Stimulated activated CD8-positive, alpha-beta memory T cell treated with anti-CD3 and anti-CD28 coated beads, Interleukin-12 subunit alpha, Interleukin-12 subunit beta, amount 100 ng/mL, for 24 hours (primary cell): ENCODE data around the gene FAM20C.
"Not testable (repeated sequence)": the region's sequence is repeated elsewhere in the genome, so short reads cannot be mapped to it uniquely, and the experiment has no call there.

Experiments used
- DNase-seq: peaks from one replicate; pipeline ENCODE4 v3.0.0-alpha.2; 2020; ENCODE audit errors: extremely low read depth

Gene FAM20C

DNA sequence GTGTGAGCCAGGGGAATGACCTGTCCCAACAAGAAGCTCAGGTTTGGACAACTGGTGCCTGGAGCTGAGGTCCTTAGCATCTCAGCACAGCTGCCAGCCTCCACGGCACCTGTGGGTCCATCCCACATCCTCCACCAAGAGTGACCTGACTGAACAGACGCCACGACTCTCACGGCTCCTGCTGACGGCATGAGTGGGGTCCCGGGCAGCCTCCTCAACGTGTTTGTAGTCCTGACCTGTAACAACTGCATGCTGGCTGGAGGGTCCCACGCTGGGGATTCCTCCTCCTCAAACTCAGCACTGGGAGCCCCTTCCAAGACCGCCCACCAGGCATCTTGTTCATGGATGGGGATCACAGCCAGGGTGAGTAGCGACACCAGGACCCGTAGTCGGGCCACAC is 36.2 kb downstream of the FAM20C start:
- no peak for DNase-seq

DNA sequence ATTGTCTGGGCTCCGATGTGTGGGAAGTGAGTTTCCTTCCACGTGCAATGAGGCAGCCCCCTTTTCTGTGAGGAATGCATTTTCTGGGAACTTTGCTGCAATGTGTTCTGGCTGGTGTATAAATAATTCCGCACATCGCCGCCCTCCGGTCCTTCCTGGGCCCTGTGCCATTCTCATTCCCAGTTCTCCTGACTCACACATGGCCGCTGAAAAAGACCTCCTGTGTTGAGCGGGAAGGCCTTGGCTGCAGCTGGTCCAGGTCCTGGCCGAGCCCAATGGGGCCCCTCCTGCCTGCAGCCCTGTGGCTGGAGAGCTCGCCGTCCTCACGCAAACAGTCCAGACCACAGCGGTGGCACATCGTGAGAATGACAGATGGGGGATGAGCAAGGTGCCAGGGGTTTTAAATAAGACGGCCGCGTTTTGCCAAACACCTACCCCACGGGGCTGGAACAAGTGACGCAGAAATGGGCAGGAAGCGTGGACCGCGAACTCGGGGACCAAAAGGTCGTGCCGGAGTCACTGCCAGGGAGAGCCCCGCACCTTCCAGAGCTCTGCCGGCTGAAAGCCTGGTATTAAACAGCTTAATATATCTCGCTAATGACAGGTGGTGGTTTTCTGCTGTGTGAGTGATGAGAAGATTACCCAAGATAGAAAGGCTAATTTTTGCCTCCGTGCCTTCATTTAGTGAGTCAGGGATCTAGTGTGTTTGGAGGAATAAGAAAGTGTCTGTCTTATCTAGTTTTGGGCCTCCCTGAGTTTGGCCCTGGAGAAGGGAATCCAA is 37.0 kb downstream of the FAM20C start:
- no peak for DNase-seq

DNA sequence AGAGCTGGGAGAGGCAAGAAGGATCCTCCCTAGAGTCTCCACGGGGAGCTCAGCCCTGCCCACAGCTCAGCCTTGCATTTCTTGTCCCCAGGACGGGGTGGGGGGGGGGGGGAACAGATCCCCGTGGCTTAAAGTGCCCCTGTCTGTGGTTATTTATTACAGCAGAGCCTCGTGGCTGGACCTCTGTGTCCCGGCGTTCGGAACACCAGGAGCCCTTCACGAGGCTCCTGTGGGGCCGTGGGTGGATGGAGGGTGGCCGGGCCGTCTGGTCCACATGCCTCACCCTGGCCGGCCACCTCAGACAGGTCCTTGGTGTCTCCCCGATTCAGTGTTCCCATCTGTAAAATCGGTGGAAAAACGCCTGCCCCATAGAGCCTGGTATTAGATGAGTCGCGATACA is 37.9 kb downstream of the FAM20C start:
- no peak for DNase-seq

DNA sequence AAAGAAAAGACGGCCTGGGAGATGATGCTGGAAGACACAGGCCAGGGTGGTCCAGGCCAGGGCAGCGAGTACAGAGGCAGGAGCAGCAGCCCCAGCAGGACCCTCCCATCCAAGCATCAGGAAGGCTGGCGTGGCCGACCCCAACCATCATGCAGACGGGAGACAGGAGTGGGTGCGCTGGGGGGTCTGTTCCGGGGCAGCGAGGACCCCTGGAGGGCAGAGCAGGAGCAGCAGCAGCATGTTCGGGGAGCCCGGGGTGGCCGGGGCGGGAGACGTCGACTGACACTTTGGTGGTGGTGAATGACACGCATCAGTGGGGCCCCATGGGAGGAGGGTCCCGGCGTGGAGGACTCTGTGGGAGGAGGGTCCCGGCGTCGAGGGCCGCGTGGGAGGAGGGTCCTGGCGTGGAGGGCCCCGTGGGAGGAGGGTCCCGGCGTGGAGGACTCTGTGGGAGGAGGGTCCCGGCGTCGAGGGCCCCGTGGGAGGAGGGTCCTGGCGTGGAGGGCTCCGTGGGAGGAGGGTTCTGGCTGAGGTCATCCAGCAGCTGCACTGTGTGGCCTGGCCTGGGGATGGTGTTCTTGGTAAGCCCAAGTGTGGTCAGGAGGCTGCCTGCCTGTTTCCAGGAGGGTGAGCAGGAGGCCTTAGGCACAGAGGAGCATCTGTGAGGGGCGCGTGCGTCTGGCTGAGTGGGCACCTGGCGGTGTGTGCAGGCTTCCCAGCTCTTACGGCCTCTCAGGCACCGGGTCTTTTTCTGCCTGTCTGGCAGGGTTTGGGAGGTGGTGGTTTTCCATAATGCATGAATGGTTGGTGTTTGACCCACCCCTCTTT is 38.9 kb downstream of the FAM20C start:
- no peak for DNase-seq

DNA sequence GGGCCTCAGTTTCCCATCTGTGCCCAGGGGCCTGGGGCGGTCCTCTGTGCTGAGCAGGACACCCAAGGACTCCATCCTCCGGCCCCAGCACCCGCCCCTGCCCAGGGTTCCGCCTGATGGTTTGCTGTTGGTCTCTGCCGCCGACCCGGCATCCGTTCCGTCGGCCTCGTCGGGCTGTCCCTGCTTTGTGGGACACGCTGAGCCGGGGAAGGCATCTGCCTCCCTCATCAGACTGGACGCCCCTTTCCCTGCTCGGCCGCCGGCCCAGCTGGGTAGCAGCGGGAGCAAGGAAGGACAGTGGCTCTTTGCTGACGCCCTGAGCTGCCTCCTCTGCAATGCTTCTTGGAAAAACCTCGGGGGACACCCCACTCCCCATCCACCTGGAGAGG is 39.5 kb downstream of the FAM20C start:
- no peak for DNase-seq

DNA sequence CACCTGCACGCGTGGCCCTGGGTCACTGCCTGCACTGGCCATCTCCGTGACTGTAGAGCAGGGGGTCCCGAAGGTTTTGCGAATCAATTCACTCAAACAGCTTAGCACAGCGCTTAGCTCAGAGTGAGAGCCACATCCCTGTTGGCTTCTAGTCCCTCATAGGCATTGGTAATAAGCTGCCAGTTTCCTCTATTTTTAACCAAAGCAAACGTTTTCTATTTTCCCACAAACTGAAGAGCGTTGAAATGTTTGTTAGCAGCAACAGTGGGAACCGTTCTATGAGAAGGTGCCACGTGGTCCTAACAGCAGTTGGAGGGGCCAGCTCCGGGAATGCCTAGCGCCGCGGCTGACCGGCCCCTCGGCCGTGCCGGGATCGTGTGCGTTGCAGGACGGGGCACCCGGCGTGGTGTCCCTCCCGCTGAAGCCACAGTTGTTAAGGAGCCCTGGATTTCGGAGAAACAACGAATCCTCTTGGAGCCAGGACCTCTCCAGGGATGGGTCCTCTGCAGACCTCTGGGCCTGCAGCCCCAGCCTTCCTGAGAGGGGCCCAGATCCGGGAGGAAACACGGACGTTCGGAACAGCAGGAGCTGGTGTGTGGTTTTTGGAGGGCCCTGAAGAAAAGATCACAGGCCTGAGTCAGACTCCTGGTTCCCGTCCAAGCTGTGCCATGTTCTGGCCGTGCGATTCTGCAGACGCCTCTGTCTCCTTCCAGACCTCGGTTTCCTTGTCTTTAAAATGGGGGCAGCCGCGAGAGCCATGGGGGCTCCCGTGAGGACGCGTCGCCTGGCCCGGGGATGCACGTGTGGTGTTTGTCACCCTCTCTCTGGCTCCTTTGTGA is 40.3 kb downstream of the FAM20C start:
- DNase-seq = no peak

DNA sequence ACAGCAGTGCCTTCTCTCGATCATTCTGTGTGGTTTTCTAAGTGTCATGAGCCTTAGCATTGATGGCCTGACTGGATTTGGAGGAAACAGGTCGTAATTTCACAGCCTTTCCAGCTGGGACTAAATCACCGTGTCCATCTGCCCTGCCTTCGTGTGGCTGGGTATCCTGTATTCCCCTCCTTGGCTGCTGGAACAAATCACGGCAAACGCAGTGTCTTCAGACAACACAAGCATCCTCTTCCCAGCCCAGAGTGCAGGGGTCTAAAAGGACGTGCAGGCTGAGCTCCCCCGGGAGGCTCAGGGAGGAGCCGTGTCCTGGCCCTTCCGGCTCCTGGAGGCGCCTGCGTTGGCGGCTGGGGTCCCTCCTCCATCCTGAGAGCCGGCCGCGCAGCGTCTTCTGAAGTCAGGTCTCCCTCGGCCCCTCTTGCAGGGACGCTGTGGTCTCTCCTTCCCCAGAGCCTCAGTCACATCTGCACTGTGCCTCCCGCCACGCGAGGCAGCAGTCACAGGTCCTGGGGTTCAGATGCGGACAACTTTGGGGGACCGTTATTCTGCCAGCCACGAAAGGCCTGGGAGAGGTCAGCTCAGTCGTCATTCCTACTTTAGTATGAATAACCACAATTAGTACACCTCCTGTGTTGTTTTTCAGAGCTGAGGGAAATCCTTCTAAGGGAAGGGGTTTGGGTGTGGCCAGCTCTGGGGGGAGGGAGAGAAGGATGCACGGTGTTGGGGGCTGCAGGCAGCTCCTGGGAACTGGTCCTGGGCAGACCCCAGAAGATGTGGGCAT is 41.1 kb downstream of the FAM20C start:
- no peak for DNase-seq

DNA sequence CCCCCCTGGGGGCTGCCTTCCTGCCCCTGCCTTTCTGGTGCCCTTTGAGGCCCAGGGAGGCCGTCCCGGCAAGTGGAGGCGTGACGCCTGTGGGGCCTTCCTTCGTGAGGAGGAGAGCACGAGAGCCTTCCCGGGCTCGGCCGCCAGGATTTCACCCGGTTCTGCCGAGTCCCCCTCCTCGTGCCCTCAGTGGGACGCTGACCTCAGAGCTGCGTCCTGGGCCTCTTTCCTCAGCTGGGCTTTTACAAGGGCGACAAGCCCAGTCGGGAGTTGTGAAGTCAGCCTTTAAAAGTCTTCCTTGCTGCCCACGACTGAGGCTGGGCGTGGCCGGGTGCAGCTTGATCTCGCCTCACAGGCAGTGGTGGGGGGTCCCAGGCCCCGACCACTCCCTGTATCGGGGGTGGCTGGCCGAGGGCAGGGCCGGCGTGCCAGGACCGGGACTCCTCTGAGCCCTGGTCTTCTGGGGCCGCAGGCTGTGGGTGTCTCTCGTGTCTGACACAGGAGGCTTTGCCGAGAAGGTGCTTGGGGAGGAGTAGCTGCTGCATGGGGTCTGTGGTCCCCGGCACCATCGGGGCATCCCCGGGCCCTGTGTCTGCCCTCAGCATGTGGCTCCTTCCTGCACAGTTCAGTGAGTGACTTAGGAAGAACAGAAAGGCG is 41.8 kb downstream of the FAM20C start:
- DNase-seq = no peak

DNA sequence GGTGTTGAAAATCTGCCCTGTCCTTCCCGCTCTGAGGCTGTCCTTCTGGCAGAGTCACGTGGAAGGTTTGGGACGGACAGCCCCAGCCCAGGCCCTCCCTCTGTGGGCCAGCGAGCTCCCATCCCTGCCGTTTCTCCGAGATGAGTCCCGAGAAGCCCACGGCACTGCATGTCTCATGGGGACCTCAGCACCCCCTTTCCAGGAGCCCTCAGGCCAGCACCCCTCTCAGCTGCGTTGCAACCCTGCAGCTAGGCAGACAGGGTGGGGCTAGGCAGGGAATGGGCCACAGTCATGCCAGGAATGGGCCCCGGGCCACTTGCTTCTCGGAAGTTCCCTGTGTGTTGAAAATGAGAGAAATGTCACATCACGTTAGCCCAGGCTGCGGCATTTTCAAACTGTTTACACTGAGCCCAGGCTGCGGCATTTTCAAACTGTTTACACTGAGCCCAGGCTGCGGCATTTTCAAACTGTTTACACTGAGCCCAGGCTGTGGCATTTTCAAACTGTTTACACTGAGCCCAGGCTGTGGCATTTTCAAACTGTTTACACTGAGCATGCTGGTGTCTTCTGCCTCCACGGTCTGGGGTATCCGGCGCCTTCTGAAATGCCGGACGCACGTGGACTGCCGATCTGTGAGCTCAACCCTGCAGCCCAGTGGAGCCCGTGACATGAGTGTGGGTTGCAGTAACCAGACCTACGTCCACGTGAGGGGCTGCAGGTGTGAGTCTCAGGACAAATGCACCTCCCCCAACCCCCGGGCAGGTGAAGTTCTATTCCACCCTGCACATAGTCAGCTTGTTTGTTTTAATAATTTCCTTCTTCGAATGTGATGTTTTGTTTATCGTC is 42.6 kb downstream of the FAM20C start:
- no peak for DNase-seq

DNA sequence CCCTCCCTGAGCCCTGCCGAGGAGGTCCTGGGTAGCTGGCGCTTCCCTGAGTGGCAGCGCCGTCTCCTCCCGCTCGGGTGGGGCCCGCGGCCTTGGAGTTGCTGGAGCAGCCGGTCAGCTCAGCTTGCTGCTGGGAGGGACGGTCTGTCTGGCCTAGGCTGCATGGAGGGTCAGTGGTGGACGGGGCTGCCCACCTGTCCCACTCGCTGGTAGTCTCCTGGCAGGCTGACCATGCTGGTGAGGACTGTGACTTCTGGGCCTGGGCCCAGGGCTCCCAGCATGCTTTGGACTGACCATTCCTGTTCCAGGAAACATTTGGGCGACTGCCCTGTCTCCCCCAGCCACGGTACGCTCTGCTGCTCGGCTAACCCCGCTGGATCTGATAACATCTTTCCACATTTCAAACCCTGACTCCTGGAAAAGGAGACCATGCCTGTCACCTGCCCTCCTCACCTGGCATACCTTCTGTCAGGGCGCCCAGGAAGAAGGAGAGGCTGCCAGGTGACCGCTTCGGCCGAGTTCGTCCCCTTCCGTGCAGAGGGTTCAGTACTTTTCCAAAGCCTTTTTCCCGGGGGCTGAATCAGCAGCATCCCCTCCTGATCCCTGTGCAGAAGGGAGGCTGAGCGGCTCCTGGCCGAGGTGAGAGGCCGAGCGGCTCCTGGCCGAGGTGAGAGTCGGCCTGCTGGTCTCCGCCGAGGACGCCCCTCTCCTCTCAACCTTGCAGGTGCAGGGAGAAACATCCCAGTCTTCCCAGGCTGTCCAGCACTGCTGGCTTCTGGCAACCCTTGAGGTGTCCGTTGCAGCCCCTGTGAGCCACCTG is 43.4 kb downstream of the FAM20C start:
- no peak for DNase-seq

DNA sequence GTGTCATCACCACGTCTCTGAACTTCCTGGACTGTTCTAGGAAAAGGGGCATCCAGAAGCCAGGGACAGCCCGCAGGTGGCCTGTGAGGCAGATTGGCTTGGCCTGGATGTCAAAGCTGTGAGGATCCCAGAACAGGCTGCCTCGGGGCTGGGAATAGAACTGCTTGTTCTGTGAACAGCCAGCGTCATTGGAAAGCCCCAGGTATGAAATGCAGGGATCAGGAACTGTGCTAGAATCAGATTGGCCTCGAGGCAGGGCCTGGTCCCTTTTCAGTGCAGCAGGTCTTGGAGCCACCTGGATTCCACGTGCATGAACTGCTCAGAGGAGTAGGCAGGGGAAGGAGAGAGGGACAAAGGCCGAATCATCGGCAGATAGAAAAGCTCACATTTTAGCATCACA is 44.6 kb downstream of the FAM20C start:
- DNase-seq = no peak

DNA sequence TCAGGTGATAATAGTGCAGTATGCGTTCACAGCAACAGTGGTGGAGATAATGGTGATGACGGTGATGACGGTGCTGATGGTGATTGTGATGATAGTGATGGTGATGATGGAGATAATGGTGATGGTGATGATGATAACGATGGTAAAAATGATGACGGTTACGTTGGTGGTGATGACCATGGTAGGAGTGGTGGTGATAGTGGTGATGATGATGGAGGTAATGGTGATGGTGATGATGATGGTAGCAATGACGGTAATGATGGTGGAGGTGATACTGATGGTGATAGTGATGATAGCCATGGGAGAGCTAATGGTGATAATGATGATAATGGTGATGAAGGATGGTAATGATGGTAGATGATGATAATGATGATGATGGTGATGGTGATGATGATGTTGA is 45.0 kb downstream of the FAM20C start:
- no peak for DNase-seq

DNA sequence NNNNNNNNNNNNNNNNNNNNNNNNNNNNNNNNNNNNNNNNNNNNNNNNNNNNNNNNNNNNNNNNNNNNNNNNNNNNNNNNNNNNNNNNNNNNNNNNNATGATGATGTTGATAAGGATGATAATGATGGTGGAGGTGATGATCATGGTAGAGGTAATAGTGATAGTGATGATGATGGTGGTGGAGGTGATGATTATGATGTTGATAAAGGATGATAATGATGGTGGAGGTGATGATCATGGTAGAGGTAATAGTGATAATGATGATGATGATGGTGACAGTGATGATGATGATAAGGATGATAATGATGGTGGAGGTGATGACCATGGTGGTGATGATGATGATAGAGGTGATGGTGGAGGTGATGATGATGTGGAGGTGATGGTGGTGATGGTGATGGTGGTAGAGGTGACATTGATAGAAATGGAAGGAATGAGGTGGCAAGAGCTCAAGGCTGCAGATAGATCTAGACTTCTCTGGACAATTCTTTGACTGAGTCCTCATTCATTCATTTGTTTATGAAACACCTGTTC is 47.8 kb downstream of the FAM20C start:
- DNase-seq = no peak

DNA sequence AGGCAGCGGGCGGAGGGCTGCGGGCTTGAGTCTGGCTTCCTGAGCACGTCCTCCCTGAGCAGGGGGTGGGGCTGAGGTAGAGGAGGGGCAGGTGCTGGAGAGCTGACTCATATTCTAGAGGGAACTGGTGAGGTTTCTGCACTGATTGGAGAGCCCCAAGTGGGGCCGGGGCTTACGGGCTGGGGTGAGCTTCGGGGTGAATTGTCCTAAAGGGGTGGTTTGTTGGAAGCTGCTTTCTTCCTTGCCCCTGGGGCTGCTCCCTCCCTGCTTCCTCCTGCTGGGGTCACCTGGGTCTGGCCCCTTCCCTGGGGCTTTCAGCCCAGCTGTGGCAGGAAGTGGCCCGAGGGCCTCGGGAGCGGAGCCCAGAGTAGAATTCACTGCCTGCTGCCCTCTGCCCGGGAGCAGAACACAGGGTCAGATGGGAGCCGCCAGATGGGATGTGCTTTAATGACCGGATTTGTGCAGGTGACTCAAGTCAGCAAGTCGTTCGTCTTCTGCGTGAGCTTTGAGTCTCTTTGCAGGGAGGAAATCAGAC is 48.6 kb downstream of the FAM20C start:
- no peak for DNase-seq

DNA sequence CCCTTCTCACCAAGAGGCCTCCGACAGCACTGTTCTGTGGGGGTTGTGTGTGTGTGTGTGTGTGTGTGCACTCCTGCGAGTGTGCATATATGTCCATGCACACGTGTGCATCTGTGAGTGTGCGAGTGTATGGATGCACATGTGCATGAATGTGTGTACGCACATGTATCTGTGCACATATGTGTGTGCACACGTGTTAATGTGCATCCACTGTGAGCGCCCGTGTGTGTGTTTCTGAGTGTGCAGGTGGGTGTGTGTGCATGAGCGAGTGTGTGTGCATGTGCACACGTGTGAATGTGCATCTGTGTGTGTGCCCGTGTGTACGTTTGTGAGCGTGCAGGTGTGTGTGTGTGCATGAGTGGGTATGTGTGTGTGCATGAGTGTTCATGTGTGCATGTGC is 49.1 kb downstream of the FAM20C start:
- DNase-seq = no peak

DNA sequence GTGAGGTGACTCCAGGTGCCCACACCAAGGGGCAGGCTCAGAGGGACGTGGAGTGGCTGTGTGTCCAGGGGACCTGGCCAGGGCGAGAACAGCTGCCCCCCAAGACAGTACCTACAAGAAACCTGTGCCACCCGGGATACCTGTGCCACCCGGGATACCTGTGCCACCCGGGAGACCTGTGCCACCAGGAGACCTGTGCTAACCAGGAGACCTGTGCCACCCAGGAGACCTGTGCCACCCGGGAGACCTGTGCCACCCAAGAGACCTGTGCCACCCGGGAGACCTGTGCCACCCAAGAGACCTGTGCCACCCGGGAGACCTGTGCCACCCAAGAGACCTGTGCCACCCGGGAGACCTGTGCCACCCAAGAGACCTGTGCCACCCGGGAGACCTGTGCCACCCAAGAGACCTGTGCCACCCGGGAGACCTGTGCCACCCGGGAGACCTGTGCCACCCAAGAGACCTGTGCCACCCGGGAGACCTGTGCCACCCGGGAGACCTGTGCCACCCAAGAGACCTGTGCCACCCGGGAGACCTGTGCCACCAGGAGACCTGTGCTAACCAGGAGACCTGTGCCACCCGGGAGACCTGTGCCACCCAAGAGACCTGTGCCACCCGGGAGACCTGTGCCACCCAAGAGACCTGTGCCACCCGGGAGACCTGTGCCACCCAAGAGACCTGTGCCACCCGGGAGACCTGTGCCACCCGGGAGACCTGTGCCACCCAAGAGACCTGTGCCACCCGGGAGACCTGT is 50.6 kb downstream of the FAM20C start:
- DNase-seq = not testable (repeated sequence)

DNA sequence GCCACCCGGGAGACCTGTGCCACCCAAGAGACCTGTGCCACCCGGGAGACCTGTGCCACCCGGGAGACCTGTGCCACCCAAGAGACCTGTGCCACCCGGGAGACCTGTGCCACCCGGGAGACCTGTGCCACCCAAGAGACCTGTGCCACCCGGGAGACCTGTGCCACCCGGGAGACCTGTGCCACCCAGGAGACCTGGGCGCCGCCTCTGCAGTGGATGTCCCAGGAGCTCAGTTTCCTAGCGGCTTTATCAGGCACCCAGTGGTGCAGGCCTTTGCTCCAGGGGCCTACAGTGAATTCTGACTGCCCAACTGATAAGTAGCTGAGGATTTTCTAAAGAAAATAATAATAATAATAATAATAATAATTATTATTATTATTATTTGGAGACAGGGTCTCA is 51.2 kb downstream of the FAM20C start:
- DNase-seq = not testable (repeated sequence)

DNA sequence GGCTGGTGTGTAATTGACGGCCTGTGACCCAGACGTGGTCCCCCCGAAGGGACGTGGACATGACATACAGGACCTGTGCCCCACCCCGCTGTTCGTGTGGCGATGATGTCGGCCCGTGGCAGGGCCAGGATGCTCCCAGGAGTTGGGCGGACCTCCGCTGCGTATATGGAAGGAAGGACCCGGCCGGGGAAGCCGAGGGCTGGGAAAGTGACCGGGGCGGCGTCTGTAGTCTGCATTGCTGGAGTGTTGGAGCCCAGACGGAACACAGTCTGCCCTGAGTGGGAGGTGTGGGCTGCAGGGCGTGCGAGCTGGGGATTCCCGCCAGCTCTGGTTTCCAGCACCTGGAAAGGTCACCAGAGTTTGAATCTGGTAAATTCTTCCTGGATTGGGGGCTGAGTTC is 52.6 kb downstream of the FAM20C start:
- no peak for DNase-seq
